MCF 10A (cell line): ENCODE data around the gene SAG. TPM values are rescaled to one million over a fixed set of nuclear protein-coding genes. Genes with fewer than 3 reads are reported as not detected.

Source experiments
- BruUV-seq: library from RNA; stranded (reverse); fragments of 400-500 nt; replicated peaks from 2 replicates; lab custom pipeline; 2021; lab: Mats Ljungman, UMichigan
- CTCF ChIA-PET: fragments of 300-600 bp; sonication (Branson Sonifier 250); formaldehyde crosslinking; extraction: SDS; loops from one replicate; lab custom pipeline; 2021; ENCODE audit warnings: antibody characterized with exemption, inconsistent platforms; lab: Yijun Ruan, JAX
- POLR2A ChIA-PET: fragments of 300-600, 350-650 bp; sonication (Branson Sonifier 250); formaldehyde crosslinking; extraction: SDS; loops from one replicate; lab custom pipeline; 2020; ENCODE audit warnings: antibody characterized with exemption, inconsistent platforms; lab: Yijun Ruan, JAX
- DNase-seq: peaks from one replicate; pipeline ENCODE4 v3.0.0-alpha.2; 2018; ENCODE audit not compliant: unreplicated experiment
- H3K27ac Mint-ChIP-seq: one replicate; pipeline ENCODE4 v1.8.0; 2022; ENCODE audit warnings: mild to moderate bottlenecking, low read depth, mixed read lengths; ENCODE audit not compliant: unreplicated experiment
- H3K27me3 Mint-ChIP-seq: one replicate; pipeline ENCODE4 v1.8.0; 2022; ENCODE audit warnings: mixed read lengths; ENCODE audit not compliant: insufficient read depth, unreplicated experiment
- H3K36me3 Mint-ChIP-seq: one replicate; pipeline ENCODE4 v1.8.0; 2022; ENCODE audit warnings: mild to moderate bottlenecking, moderate library complexity, mixed read lengths; ENCODE audit not compliant: insufficient read depth, unreplicated experiment
- H3K4me1 Mint-ChIP-seq: one replicate; pipeline ENCODE4 v1.8.0; 2022; ENCODE audit warnings: mixed read lengths; ENCODE audit not compliant: insufficient read depth, unreplicated experiment
- H3K4me3 Mint-ChIP-seq: one replicate; pipeline ENCODE4 v1.8.0; 2022; ENCODE audit warnings: mild to moderate bottlenecking, moderate library complexity, mixed read lengths; ENCODE audit not compliant: unreplicated experiment
- H3K9me3 Mint-ChIP-seq: one replicate; pipeline ENCODE4 v1.8.0; 2022; ENCODE audit warnings: mixed read lengths; ENCODE audit not compliant: unreplicated experiment
- CTCF ChIP-seq: fragments of 200-600 bp; IDR thresholded peaks from one replicate; pipeline ENCODE4 v1.8.0; 2022; ENCODE audit warnings: antibody characterized with exemption, mild to moderate bottlenecking; ENCODE audit not compliant: unreplicated experiment
- intact Hi-C: fragments of 100-400 bp; cut with micrococcal nuclease; formaldehyde crosslinking; loops from 2 replicates; pipeline ENCODE4 v1.14.1; 2022
- total RNA-seq: library from RNA; stranded (reverse); gene quantifications from 2 replicates; pipeline ENCODE4 v1.2.3, GENCODE V29; 2022

Gene SAG
- total RNA-seq, 1 experiment from 2014 or later = not detected

DNA sequence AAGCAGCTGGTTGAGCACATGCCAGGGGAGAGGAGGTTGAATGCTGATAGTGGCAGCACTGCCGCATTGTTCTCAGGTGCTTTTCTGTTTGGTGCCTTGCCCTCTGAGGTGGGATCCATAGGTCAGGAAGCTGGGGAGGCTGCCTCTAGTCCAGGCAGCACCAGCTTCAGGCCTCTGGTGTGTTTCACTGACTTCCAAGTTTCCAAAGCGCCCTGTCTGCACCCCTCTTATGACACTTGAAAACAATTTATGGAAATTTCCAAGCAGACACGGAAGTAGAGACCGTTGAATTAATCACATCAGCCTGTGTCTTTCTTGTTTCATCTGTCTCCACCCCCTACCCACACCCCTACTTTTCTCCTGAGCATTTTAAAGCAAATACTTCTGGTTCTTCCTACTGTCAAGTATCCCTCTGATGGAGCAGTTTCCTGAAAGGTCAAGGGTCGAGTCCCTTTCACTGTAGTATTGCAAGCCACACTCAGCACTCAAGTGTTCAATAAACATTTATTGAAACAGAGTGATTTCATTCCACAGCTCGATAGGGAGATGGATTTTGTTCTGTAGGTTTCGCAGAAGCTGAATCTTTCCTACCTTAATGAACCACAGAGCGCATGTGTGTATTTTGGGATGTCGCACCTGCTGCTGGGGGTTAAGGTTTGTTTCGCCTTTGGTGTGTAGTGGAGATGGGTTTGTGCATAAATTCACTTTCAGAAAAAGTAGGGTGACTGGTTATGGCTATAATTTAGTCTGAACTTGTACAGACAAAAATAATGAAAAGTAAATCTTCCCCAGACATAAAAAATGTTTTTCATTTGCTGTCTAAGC, 68.1 kb downstream of the SAG start:
- H3K36me3 Mint-ChIP-seq = peaks cover 54% of the 10 kb centered on the region

DNA sequence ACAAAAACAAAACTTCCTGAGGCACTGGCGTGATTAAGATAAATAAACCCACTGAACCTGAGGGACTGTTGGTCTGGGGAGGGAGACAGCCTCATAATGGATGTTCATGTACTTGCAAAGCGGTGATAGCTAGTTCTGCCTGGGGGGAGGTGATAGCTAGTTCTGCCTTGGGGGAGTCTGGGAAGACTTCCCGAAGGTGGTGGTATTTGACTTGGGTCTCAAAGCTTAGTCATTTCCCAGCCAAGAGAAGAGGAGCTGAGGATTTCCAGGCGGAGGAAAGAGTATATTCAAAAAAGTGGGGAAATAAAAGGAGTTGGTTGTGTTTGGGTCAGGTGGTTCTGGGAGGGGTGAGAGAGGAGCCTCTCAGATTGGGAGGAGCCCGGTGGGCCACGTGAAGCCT, 71.4 kb downstream of the SAG start:
- DNase-seq = no peak
- no peaks in the 10 kb centered on the region for H3K9me3 Mint-ChIP-seq
- H3K36me3 Mint-ChIP-seq = peaks cover 32% of the 10 kb centered on the region
- peaks cover 15% of the 10 kb centered on the region for H3K4me1 Mint-ChIP-seq
- intact Hi-C loops = no loop called here
- ChIA-PET POLR2A (no interaction called here), CTCF (interaction anchor here (0.6 to 1.6 kb wide), 3 partner anchors 15 to 139 kb away, joined by 4 to 5 read pairs (median 5); no protein-coding TSS in a partner anchor)
- no peak overlapping the region for H3K27ac Mint-ChIP-seq
- H3K4me3 Mint-ChIP-seq = no peak overlapping the region
- no TSS peak for BruUV-seq
- TF ChIP-seq CTCF = no peak
- no peaks in the 10 kb centered on the region for H3K27me3 Mint-ChIP-seq

More for the DNA sequence above, 68.1 kb downstream of the SAG start:
- BruUV-seq = no TSS peak
- intact Hi-C loops = no loop called here
- ChIA-PET CTCF (interaction anchor here (0.7 kb wide), 2 partner anchors 569 to 1652 kb away, joined by 3 read pairs; no protein-coding TSS in a partner anchor), POLR2A (interaction anchor here (1.4 kb wide), 1 partner anchor 12 kb away, joined by 5 read pairs; no protein-coding TSS in a partner anchor)
- Mint-ChIP-seq H3K9me3 (no peaks in the 10 kb centered on the region), H3K27ac (no peak overlapping the region), H3K4me1 (peaks cover 1% of the 10 kb centered on the region), H3K27me3 (no peaks in the 10 kb centered on the region), H3K4me3 (no peak overlapping the region)
- no peak for DNase-seq
- no peak for TF ChIP-seq CTCF

- Mint-ChIP-seq H3K4me3 (no peak overlapping the region), H3K27me3 (no peaks in the 10 kb centered on the region), H3K36me3 (peaks cover 29% of the 10 kb centered on the region), H3K4me1 (peaks cover 19% of the 10 kb centered on the region), H3K9me3 (no peaks in the 10 kb centered on the region), H3K27ac (no peak overlapping the region)
- intact Hi-C loops = no loop called here
- no peak for DNase-seq
- no TSS peak for BruUV-seq
- TF ChIP-seq CTCF = no peak
- POLR2A ChIA-PET = no interaction called here
- CTCF ChIA-PET = interaction anchor here (0.6 kb wide), 1 partner anchor 16 kb away, joined by 4 read pairs; no protein-coding TSS in a partner anchor
These were observed 71.8 kb downstream of the SAG start for GRCh38 chr2:233379441-233379840.

DNA sequence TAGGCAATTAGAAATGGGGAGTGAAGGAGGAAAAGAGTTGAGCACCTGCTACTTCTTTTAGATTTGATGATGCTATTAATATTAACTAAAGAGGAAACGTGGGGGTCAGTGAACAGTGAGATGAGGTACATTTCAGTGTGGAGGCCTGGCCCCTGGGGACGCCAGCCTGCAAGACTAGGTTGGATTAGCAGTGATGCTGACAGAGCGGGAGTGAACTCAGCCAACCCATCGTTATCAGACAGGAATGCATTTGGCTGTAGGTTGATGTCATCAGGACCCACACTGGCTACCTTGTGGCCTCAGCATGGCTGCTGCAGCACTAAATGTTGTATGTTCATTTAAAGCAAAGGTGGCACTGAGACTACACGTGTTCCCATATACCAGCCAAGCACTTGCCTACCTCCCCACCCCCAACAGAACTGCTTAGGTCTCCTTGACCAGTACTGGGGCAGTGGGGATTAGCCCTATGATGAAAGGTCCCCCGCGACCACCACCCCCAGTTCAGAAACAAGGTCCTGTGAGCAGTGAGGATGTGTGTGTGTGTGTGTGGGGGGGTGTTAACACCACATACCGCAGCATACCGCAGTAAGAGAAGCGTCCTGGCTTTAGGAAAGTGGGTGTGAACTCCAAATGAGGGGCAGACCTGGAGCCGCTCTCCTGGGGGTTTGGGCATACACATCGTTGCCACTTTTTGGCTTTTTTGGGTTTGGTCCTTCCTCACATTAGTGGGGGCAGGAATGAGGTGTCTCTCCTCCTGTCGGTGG, 72.7 kb downstream of the SAG start:
- Mint-ChIP-seq H3K9me3 (no peaks in the 10 kb centered on the region), H3K27ac (no peak overlapping the region), H3K4me3 (no peak overlapping the region), H3K27me3 (no peaks in the 10 kb centered on the region), H3K36me3 (peaks cover 29% of the 10 kb centered on the region), H3K4me1 (peaks cover 24% of the 10 kb centered on the region)
- POLR2A ChIA-PET = no interaction called here
- TF ChIP-seq CTCF = no peak
- BruUV-seq = no TSS peak
- CTCF ChIA-PET = no interaction called here
- intact Hi-C loops = no loop called here
- no peak for DNase-seq
